HL-60 (cell line): ENCODE measurements around the gene DENND1C.

Source experiments
- GABPA ChIP-seq: IDR thresholded peaks from 2 replicates; pipeline ENCODE4 v1.6.1; 2012; ENCODE audit warnings: low read depth
- POLR2AphosphoS5 ChIP-seq: IDR thresholded peaks from 2 replicates; pipeline ENCODE4 v1.6.1; 2012; ENCODE audit warnings: low read depth
- REST ChIP-seq: IDR thresholded peaks from 2 replicates; pipeline ENCODE4 v1.6.1; 2012; ENCODE audit warnings: low read depth; ENCODE audit not compliant: insufficient replicate concordance
- SPI1 ChIP-seq: IDR thresholded peaks from 2 replicates; pipeline ENCODE4 v1.6.1; 2012; ENCODE audit warnings: low read depth, mild to moderate bottlenecking, borderline replicate concordance
- TF ChIP-seq, protein P1 (sequence below): IDR thresholded peaks from one replicate; pipeline ENCODE4 v1.5.1; 2011; ENCODE audit warnings: low read length, control low read depth, inconsistent platforms; ENCODE audit not compliant: insufficient read depth

- TF ChIP-seq, protein P1, sequence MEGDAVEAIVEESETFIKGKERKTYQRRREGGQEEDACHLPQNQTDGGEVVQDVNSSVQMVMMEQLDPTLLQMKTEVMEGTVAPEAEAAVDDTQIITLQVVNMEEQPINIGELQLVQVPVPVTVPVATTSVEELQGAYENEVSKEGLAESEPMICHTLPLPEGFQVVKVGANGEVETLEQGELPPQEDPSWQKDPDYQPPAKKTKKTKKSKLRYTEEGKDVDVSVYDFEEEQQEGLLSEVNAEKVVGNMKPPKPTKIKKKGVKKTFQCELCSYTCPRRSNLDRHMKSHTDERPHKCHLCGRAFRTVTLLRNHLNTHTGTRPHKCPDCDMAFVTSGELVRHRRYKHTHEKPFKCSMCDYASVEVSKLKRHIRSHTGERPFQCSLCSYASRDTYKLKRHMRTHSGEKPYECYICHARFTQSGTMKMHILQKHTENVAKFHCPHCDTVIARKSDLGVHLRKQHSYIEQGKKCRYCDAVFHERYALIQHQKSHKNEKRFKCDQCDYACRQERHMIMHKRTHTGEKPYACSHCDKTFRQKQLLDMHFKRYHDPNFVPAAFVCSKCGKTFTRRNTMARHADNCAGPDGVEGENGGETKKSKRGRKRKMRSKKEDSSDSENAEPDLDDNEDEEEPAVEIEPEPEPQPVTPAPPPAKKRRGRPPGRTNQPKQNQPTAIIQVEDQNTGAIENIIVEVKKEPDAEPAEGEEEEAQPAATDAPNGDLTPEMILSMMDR, result no peak
- TF ChIP-seq POLR2AphosphoS5 (no peak; the same call in 1 of the 2 replicates), SPI1 (no peak), REST (no peak), GABPA (no peak)
These were observed 57.9 kb downstream of the DENND1C start for GRCh38 chr19:6423499-6424194.
